CD14-positive monocyte (primary cell): ENCODE measurements around the gene GOLGA6L7. TPM values are rescaled to one million over a fixed set of nuclear protein-coding genes. Genes with fewer than 3 reads are reported as not detected.

Source experiments
- DNase-seq, 3 donors: peaks; one replicate each; pipeline ENCODE4 v3.0.0-alpha.2; 2011 to 2022
- H2AFZ ChIP-seq: 2 replicates; pipeline ENCODE4 v1.6.0; 2012; ENCODE audit warnings: mild to moderate bottlenecking, low read depth, low read length, inconsistent platforms; ENCODE audit not compliant: insufficient read depth, poor library complexity, severe bottlenecking
- H3K27ac ChIP-seq, 2 donors: 1 replicate in 1 of 2; 2 replicates in 1 of 2; pipeline ENCODE4 v1.5.1; 2012 to 2013; ENCODE audit warnings: low read length in 2 of 2, control low read depth in 1 of 2, inconsistent platforms in 1 of 2, low read depth in 1 of 2, mild to moderate bottlenecking in 1 of 2
- H3K27me3 ChIP-seq, 2 donors: one replicate each; pipeline versions ENCODE4 v1.6.0 to v1.6.1; 2011 to 2013; ENCODE audit warnings: low read length in 2 of 2; ENCODE audit not compliant: control insufficient read depth in 2 of 2, insufficient read depth in 2 of 2
- H3K36me3 ChIP-seq, 2 donors: replicated peaks in 1 of 2; 1 replicate in 1 of 2; 2 replicates in 1 of 2; pipeline versions ENCODE4 v1.5.1 to v1.6.1; 2012 to 2013; ENCODE audit warnings: low read length in 2 of 2, control low read depth in 1 of 2, inconsistent platforms in 1 of 2, mild to moderate bottlenecking in 1 of 2; ENCODE audit not compliant: insufficient read depth in 2 of 2, control insufficient read depth in 1 of 2
- H3K4me1 ChIP-seq, 2 donors: 1 replicate in 1 of 2; 2 replicates in 1 of 2; pipeline versions ENCODE4 v1.5.1 to v1.6.1; 2012 to 2013; ENCODE audit warnings: low read length in 2 of 2, control low read depth in 1 of 2, inconsistent platforms in 1 of 2, mild to moderate bottlenecking in 1 of 2, moderate library complexity in 1 of 2; ENCODE audit not compliant: insufficient read depth in 2 of 2, control insufficient read depth in 1 of 2
- H3K4me2 ChIP-seq: replicated peaks from 2 replicates; pipeline ENCODE3; 2012; ENCODE audit warnings: low read length, moderate library complexity, mild to moderate bottlenecking; ENCODE audit not compliant: poor library complexity, severe bottlenecking; ENCODE audit errors: extremely low read depth
- H3K4me3 ChIP-seq, 3 experiments: fragments of 200-600 bp in 1 of 3; sonication (generic) in 1 of 3; replicated peaks in 1 of 3; 1 replicate in 2 of 3; 2 replicates in 1 of 3; pipeline ENCODE4 v1.5.1; 2011 to 2013; ENCODE audit warnings: low read length in 3 of 3, mild to moderate bottlenecking in 3 of 3, control low read depth in 2 of 3, low read depth in 2 of 3, inconsistent platforms in 1 of 3, moderate library complexity in 1 of 3
- H3K79me2 ChIP-seq: 2 replicates; pipeline ENCODE4 v1.6.0; 2012; ENCODE audit warnings: mild to moderate bottlenecking, control low read depth, inconsistent platforms, low read length, moderate library complexity; ENCODE audit not compliant: insufficient read depth
- H3K9ac ChIP-seq: 2 replicates; pipeline ENCODE4 v1.6.0; 2017; ENCODE audit warnings: low read length, mild to moderate bottlenecking; ENCODE audit not compliant: insufficient read depth, poor library complexity, severe bottlenecking
- H3K9me3 ChIP-seq, 2 donors: replicated peaks in 1 of 2; 1 replicate in 1 of 2; 2 replicates in 1 of 2; pipeline versions ENCODE4 v1.5.1 to v1.6.1; 2012 to 2013; ENCODE audit warnings: low read length in 2 of 2, control low read depth in 1 of 2; ENCODE audit not compliant: control insufficient read depth in 1 of 2, insufficient read depth in 1 of 2
- H4K20me1 ChIP-seq: 2 replicates; pipeline ENCODE4 v1.6.0; 2012; ENCODE audit warnings: mild to moderate bottlenecking, low read length, control low read depth, moderate library complexity; ENCODE audit not compliant: insufficient read depth
- H3K27ac Mint-ChIP-seq, 7 donors: one replicate each; pipeline ENCODE4 v1.8.0; 2020; ENCODE audit warnings: mild to moderate bottlenecking in 7 of 7, mixed read lengths in 7 of 7, moderate library complexity in 6 of 7, inconsistent platforms in 2 of 7
- H3K27me3 Mint-ChIP-seq, 3 donors: one replicate each; pipeline ENCODE4 v1.8.0; 2021 to 2022; ENCODE audit warnings: low read depth in 3 of 3, mild to moderate bottlenecking in 3 of 3, mixed read lengths in 3 of 3, moderate library complexity in 3 of 3, inconsistent platforms in 1 of 3
- H3K36me3 Mint-ChIP-seq, 2 donors: one replicate each; pipeline ENCODE4 v1.8.0; 2020; ENCODE audit warnings: mixed read lengths in 2 of 2, inconsistent platforms in 1 of 2, mild to moderate bottlenecking in 1 of 2
- H3K4me1 Mint-ChIP-seq: one replicate; pipeline ENCODE4 v1.8.0; 2020; ENCODE audit warnings: mild to moderate bottlenecking, mixed read lengths
- H3K4me3 Mint-ChIP-seq, 2 donors: one replicate each; pipeline ENCODE4 v1.8.0; 2020; ENCODE audit warnings: mild to moderate bottlenecking in 2 of 2, mixed read lengths in 2 of 2, moderate library complexity in 1 of 2
- H3K9me3 Mint-ChIP-seq, 7 donors: one replicate each; pipeline ENCODE4 v1.8.0; 2020 to 2022; ENCODE audit warnings: mixed read lengths in 7 of 7, mild to moderate bottlenecking in 6 of 7, moderate library complexity in 6 of 7, inconsistent platforms in 2 of 7
- WGBS: methylation state at CpG from one replicate; pipeline ENCODE4 v1.1.5; 2013; ENCODE audit warnings: missing lambda C conversion rate; ENCODE audit not compliant: insufficient coverage; 5-methylcytosine and 5-hydroxymethylcytosine counted together
- intact Hi-C, 2 donors: fragments of 100-400 bp; cut with micrococcal nuclease; formaldehyde crosslinking; loops; one replicate each; pipeline versions ENCODE4 v1.15.0 to v1.15.1; 2023
- polyA plus RNA-seq, 3 donors: library from polyadenylated mRNA; depleted of rRNA in 1 of 3; unstranded in 2 of 3; stranded (reverse) in 1 of 3; fragments of 300-500 nt in 2 of 3; fragments of >200 nt in 1 of 3; fragmentation: Illumina TruSeq in 2 of 3; gene quantifications; 1 replicate in 2 of 3; 2 replicates in 1 of 3; pipeline ENCODE4 v1.2.3, GENCODE V29; 2012 to 2021
- TF ChIP-seq, protein P1 (sequence below): fragments of 200-600 bp; IDR thresholded peaks from one replicate; pipeline ENCODE4 v1.8.0; 2022; ENCODE audit warnings: antibody characterized with exemption, mild to moderate bottlenecking

The GOLGA6L7 gene
- polyA plus RNA-seq, 3 donors: not detected

GRCh38 chr15:28880680-28881079, 32.2 kb upstream of the GOLGA6L7 start:
- TF ChIP-seq, protein P1, sequence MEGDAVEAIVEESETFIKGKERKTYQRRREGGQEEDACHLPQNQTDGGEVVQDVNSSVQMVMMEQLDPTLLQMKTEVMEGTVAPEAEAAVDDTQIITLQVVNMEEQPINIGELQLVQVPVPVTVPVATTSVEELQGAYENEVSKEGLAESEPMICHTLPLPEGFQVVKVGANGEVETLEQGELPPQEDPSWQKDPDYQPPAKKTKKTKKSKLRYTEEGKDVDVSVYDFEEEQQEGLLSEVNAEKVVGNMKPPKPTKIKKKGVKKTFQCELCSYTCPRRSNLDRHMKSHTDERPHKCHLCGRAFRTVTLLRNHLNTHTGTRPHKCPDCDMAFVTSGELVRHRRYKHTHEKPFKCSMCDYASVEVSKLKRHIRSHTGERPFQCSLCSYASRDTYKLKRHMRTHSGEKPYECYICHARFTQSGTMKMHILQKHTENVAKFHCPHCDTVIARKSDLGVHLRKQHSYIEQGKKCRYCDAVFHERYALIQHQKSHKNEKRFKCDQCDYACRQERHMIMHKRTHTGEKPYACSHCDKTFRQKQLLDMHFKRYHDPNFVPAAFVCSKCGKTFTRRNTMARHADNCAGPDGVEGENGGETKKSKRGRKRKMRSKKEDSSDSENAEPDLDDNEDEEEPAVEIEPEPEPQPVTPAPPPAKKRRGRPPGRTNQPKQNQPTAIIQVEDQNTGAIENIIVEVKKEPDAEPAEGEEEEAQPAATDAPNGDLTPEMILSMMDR: no peak

DNA sequence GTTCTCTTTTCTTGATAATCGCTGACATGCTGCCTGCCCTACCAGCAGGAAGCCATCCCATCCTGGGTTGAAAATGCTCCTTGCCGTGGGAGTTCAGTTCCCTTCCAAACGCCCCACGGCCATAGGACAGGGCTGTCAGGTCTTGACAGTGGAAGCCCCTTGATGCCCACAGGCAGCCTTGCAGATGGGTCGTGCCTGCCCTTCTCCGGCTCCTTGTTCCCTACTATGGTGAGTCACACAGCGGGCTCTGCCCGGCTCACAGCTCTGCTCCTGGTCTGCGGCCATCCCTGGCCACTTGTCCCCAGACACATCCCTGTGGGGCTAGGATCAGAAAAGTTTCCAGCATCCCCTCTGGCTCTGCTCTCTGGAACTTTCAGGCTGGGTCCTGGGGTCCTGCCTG, 31.1 kb upstream of the GOLGA6L7 start:
- H3K4me1 Mint-ChIP-seq: no peaks in the 10 kb centered on the region
- H3K4me3 ChIP-seq: no peak overlapping the region
- H3K79me2 ChIP-seq: no peaks in the 10 kb centered on the region
- H3K4me2 ChIP-seq: no peak overlapping the region
- no peak overlapping the region for H2AFZ ChIP-seq
- H3K36me3 ChIP-seq: no peaks in the 10 kb centered on the region
- no peaks in the 10 kb centered on the region for H4K20me1 ChIP-seq
- 91% methylated on average over 9 of the region's 9 CpGs for WGBS
- peaks cover 0 to 6% of the 10 kb centered on the region in 2 donors for H3K27me3 ChIP-seq
- H3K9me3 ChIP-seq: no peaks in the 10 kb centered on the region
- peaks cover 0 to 2% (median 0%) of the 10 kb centered on the region in 7 donors for H3K9me3 Mint-ChIP-seq
- H3K9ac ChIP-seq: no peak overlapping the region
- intact Hi-C loops: no loop called here
- H3K27ac ChIP-seq: no peak overlapping the region
- H3K4me3 Mint-ChIP-seq: no peak overlapping the region
- no peak overlapping the region for H3K27ac Mint-ChIP-seq
- H3K27me3 Mint-ChIP-seq: peaks cover 10 to 15% (median 15%) of the 10 kb centered on the region in 3 donors
- DNase-seq: no peak
- TF ChIP-seq, protein P1: no peak
- no peaks in the 10 kb centered on the region for H3K36me3 Mint-ChIP-seq
- H3K4me1 ChIP-seq: no peaks in the 10 kb centered on the region

More at GRCh38 chr15:28880680-28881079, 32.2 kb upstream of the GOLGA6L7 start:
- Histone ChIP-seq H3K4me3 (no peak overlapping the region), H3K4me1 (no peaks in the 10 kb centered on the region), H3K27me3 (peaks cover 7 to 16% of the 10 kb centered on the region in 2 donors), H4K20me1 (no peaks in the 10 kb centered on the region), H3K4me2 (no peak overlapping the region), H3K36me3 (no peaks in the 10 kb centered on the region), H3K27ac (no peak overlapping the region), H3K9ac (no peak overlapping the region), H2AFZ (no peak overlapping the region), H3K9me3 (peaks cover 0 to 4% of the 10 kb centered on the region in 2 donors), H3K79me2 (no peaks in the 10 kb centered on the region)
- Mint-ChIP-seq H3K27me3 (peaks cover 19 to 27% (median 23%) of the 10 kb centered on the region in 3 donors), H3K36me3 (no peaks in the 10 kb centered on the region), H3K27ac (no peak overlapping the region), H3K9me3 (peaks cover 0 to 2% (median 0%) of the 10 kb centered on the region in 7 donors), H3K4me1 (no peaks in the 10 kb centered on the region), H3K4me3 (no peak overlapping the region)
- no peak for DNase-seq
- intact Hi-C loops: no loop called here
- no CpG with 5 or more reads among the region's 5 CpGs for WGBS
